Hepatocyte (in vitro differentiated cells): Measurements from ENCODE around the gene SERPINA6.

Source experiments
- EZH2 ChIP-seq: fragments of 200-600 bp; sonication (generic); IDR thresholded peaks from 2 replicates; pipeline ENCODE4 v1.6.1; 2016; ENCODE audit warnings: antibody characterized with exemption, mild to moderate bottlenecking, borderline replicate concordance
- TF ChIP-seq, protein P1 (sequence below): fragments of 200-600 bp; sonication (generic); IDR thresholded peaks from 2 replicates; pipeline ENCODE4 v1.5.1; 2016; ENCODE audit warnings: antibody characterized with exemption, mild to moderate bottlenecking; ENCODE audit not compliant: poor library complexity

DNA sequence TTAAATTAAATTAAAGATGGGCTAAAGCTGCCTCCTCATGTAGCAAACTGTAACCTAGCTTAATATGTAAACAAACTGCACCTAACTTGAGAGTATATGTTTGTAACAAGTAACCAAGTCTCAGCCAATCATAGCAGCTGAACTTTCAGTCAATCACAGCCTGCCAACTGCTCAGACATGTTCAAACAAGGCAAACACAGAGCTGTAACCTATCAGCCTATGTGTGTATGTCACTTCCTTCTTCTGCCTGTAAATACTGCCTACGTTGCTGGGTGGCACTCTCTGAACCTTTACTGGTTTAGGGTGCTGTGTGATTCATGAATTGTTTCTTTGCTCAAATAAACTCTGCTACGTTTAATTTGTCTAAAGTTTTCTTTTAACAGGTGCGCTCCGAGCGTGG lies 2.9 kb downstream of the SERPINA6 start:
- TF ChIP-seq, protein P1, sequence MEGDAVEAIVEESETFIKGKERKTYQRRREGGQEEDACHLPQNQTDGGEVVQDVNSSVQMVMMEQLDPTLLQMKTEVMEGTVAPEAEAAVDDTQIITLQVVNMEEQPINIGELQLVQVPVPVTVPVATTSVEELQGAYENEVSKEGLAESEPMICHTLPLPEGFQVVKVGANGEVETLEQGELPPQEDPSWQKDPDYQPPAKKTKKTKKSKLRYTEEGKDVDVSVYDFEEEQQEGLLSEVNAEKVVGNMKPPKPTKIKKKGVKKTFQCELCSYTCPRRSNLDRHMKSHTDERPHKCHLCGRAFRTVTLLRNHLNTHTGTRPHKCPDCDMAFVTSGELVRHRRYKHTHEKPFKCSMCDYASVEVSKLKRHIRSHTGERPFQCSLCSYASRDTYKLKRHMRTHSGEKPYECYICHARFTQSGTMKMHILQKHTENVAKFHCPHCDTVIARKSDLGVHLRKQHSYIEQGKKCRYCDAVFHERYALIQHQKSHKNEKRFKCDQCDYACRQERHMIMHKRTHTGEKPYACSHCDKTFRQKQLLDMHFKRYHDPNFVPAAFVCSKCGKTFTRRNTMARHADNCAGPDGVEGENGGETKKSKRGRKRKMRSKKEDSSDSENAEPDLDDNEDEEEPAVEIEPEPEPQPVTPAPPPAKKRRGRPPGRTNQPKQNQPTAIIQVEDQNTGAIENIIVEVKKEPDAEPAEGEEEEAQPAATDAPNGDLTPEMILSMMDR = no peak
- TF ChIP-seq EZH2 = no peak
